ENCODE results near the gene ADAMTS12. TPM values are rescaled to one million over a fixed set of nuclear protein-coding genes. Genes with fewer than 3 reads are reported as not detected.

ADAMTS12 gene
- total and polyA plus RNA-seq, 2 of the 8 experiments (the other 6 are each of a cell fraction or from before 2014, with no cell fraction given): 6.4 to 12.8 TPM

DNA sequence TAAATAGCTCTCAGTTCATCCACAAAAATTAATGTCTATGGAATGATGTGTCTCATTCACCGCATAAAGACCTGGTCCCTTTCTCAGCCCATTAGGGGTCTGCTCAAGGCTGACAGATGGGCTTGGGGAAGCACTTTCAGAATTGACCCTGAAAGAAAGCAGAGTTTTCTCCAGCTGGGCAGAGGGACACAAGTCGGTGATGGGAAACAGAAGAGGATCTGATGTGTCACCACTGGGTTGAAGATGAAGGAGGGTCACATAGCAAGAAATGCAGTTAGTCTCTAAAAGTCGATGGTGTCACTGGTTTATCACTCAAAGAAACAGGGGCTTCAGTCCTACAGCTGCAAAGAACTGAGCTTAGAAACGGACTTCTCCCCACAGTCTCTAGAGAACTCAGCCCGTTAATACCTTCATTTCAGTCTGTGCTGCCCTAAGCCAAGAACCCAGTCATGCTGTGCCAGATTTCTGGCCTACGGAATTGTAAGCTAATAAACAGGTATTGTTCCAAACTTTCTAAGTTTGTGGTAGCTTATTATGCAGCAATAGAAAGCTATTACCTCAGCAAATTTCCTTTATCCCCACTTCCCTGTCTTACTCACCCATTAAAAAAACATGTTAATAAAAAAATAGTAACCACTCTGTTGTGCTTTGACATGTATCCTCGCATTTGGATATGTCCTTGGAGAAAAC is 64.6 kb downstream of the ADAMTS12 start:
- Histone ChIP-seq H3K4me1 (replicated peaks in 1 of 4; ENCODE audit: control insufficient read depth in 3 of 4, insufficient read depth in 4 of 4, low read length in 3 of 4) (peaks cover 0 to 4% (median 0%) of the 10 kb centered on the region in 4 experiments; a peak in 1 of 7 replicates), H3K56ac (replicated peaks; ENCODE audit: insufficient read length, low read depth, low read length) (no peak overlapping the region), H3K27ac (ENCODE audit: low read depth, low read length) (no peak overlapping the region), H2BK12ac (ENCODE audit: low read depth, low read length) (no peak overlapping the region), H3K27me3 (replicated peaks in 1 of 4; ENCODE audit: control insufficient read depth in 3 of 4, extremely low read depth in 1 of 4, insufficient read depth in 3 of 4, low read length in 3 of 4) (no peaks in the 10 kb centered on the region), H3K9me3 (ENCODE audit: insufficient read depth in 2 of 2, low read depth in 1 of 2, low read length in 1 of 2) (no peaks in the 10 kb centered on the region), H4K5ac (ENCODE audit: insufficient read length, low read depth, low read length) (no peak overlapping the region), H2BK120ac (replicated peaks; ENCODE audit: low read depth, low read length) (no peak overlapping the region), H2AK5ac (ENCODE audit: low read depth, low read length) (no peak overlapping the region), H4K20me1 (replicated peaks in 1 of 2; ENCODE audit: control insufficient read depth in 1 of 2, insufficient read depth in 2 of 2, low read length in 2 of 2) (no peaks in the 10 kb centered on the region), H4K91ac (replicated peaks; ENCODE audit: insufficient read length, low read length) (no peak overlapping the region), H3K23me2 (ENCODE audit: low read depth, low read length) (no peaks in the 10 kb centered on the region), H3K4me3 (ENCODE audit: extremely low read depth in 1 of 4, insufficient read depth in 2 of 4, low read depth in 3 of 4, low read length in 4 of 4) (no peak overlapping the region), H3K79me2 (ENCODE audit: control insufficient read depth in 1 of 2, insufficient read depth in 2 of 2, low read length in 2 of 2) (no peaks in the 10 kb centered on the region), H2BK20ac (ENCODE audit: low read length) (no peak overlapping the region), H3K9ac (replicated peaks in 1 of 4; ENCODE audit: extremely low read depth in 1 of 4, low read depth in 3 of 4, low read length in 3 of 4) (no peak overlapping the region), H3K18ac (ENCODE audit: extremely low read depth, low read length) (no peak overlapping the region), H3K79me1 (ENCODE audit: low read depth, low read length) (no peaks in the 10 kb centered on the region; the same call in 1 of the 2 replicates), H2BK5ac (ENCODE audit: low read depth, low read length) (no peak overlapping the region), H2BK15ac (ENCODE audit: low read length) (no peak overlapping the region), H2AFZ (ENCODE audit: low read length) (no peak overlapping the region), H3K4me2 (ENCODE audit: insufficient read depth in 1 of 2, low read depth in 2 of 2, low read length in 2 of 2) (no peak overlapping the region), H3K4ac (replicated peaks; ENCODE audit: insufficient read length, low read depth, low read length) (no peak overlapping the region), H3K36me3 (ENCODE audit: control insufficient read depth in 2 of 4, insufficient read depth in 4 of 4, low read length in 3 of 4) (no peaks in the 10 kb centered on the region), H4K8ac (ENCODE audit: extremely low read depth, insufficient read depth, low read length) (no peak overlapping the region), H3K14ac (ENCODE audit: insufficient read length) (no peak overlapping the region), H3K23ac (ENCODE audit: insufficient read length) (no peak overlapping the region)
- no peak for FAIRE-seq
- POLR2A ChIA-PET (ENCODE audit: partially characterized antibody): no interaction called here
- no peak for DNase-seq (ENCODE audit: low read depth in 1 of 2, low spot score in 2 of 2)
- TF ChIP-seq CTCF (IDR thresholded peaks at IDR 0.05; ENCODE audit: control extremely low read depth in 1 of 3, insufficient read depth in 1 of 3, low read depth in 1 of 3, low read length in 3 of 3) (no peak), KDM5A (IDR thresholded peaks at IDR 0.05; ENCODE audit: low read length) (no peak), CBX5 (IDR thresholded peaks at IDR 0.05; ENCODE audit: low read depth, low read length) (no peak), SP2 (IDR thresholded peaks at IDR 0.05; ENCODE audit: low read length) (no peak), MAFK (IDR thresholded peaks at IDR 0.05; ENCODE audit: low read depth, low read length) (no peak), TBP (IDR thresholded peaks at IDR 0.05; ENCODE audit: low read depth, low read length) (no peak), HDAC6 (IDR thresholded peaks at IDR 0.05; ENCODE audit: low read depth, low read length) (no peak), POU5F1 (IDR thresholded peaks at IDR 0.05; ENCODE audit: low read depth, low read length) (no peak), NRF1 (IDR thresholded peaks at IDR 0.05; ENCODE audit: low read depth, low read length) (no peak), TAF1 (IDR thresholded peaks at IDR 0.05; ENCODE audit: low read depth, low read length) (no peak), CEBPB (IDR thresholded peaks at IDR 0.05; ENCODE audit: low read depth, low read length) (no peak), SP1 (IDR thresholded peaks at IDR 0.05; ENCODE audit: low read depth, low read length) (no peak), POLR2A (IDR thresholded peaks at IDR 0.05; ENCODE audit: control extremely low read depth in 1 of 2, low read depth in 2 of 2, low read length in 2 of 2) (no peak)
- 88% methylated on average over 7 of the region's 7 CpGs; no CpG with 5 or more reads in 1 of the 2 experiments for WGBS, 2 experiments (ENCODE audit: extremely low coverage in 1 of 2, insufficient coverage in 1 of 2, insufficient read length in 1 of 2, insufficient replicate concordance in 2 of 2, low coverage in 1 of 2, low lambda C conversion rate in 2 of 2, missing lambda C conversion rate in 1 of 2)
- CTCF ChIA-PET (ENCODE audit: partially characterized antibody): interaction anchor here (0.5 to 2.1 kb wide), 4 partner anchors 8 to 446 kb away, joined by 3 to 6 read pairs (median 3); no protein-coding TSS in a partner anchor

Data from H1 (cell line).